Liver (tissue), 9 donors: ENCODE measurements around the gene BRCA1. TPM values are rescaled to one million over a fixed set of nuclear protein-coding genes. Genes with fewer than 3 reads are reported as not detected.

Experiments
- DNase-seq: peaks from one replicate; pipeline ENCODE4 v3.0.0-alpha.2; 2017; ENCODE audit warnings: low spot score
- H3K27ac ChIP-seq, 2 donors: one replicate each; pipeline ENCODE4 v1.7.0; 2013; ENCODE audit warnings: inconsistent platforms in 2 of 2, low read length in 2 of 2, control low read depth in 1 of 2, low read depth in 1 of 2, mild to moderate bottlenecking in 1 of 2
- H3K27me3 ChIP-seq, 4 donors: one replicate each; pipeline versions ENCODE4 v1.6.1 to v1.7.0; 2013; ENCODE audit warnings: low read length in 3 of 4, inconsistent platforms in 1 of 4, mild to moderate bottlenecking in 1 of 4, moderate library complexity in 1 of 4; ENCODE audit not compliant: control insufficient read depth in 4 of 4, insufficient read depth in 4 of 4
- H3K36me3 ChIP-seq, 4 donors: one replicate each; pipeline versions ENCODE4 v1.6.1 to v1.7.0; 2013; ENCODE audit warnings: low read length in 3 of 4, mild to moderate bottlenecking in 3 of 4, low read depth in 1 of 4, moderate library complexity in 1 of 4; ENCODE audit not compliant: control insufficient read depth in 4 of 4, insufficient read depth in 3 of 4
- H3K4me1 ChIP-seq, 4 donors: one replicate each; pipeline versions ENCODE4 v1.6.1 to v1.7.0; 2013; ENCODE audit warnings: low read length in 3 of 4, mild to moderate bottlenecking in 3 of 4, moderate library complexity in 1 of 4; ENCODE audit not compliant: control insufficient read depth in 4 of 4, insufficient read depth in 4 of 4
- H3K4me3 ChIP-seq, 3 donors: one replicate each; pipeline versions ENCODE4 v1.6.1 to v1.7.0; 2013; ENCODE audit warnings: low read length in 3 of 3, control low read depth in 1 of 3, low read depth in 1 of 3, mild to moderate bottlenecking in 1 of 3
- H3K9ac ChIP-seq, 2 donors: one replicate each; pipeline ENCODE4 v1.7.0; 2013; ENCODE audit warnings: low read length in 2 of 2, mild to moderate bottlenecking in 2 of 2, moderate library complexity in 2 of 2, control low read depth in 1 of 2, low read depth in 1 of 2
- H3K9me3 ChIP-seq, 4 donors: one replicate each; pipeline versions ENCODE4 v1.6.1 to v1.7.0; 2013; ENCODE audit warnings: low read length in 3 of 4; ENCODE audit not compliant: control insufficient read depth in 4 of 4
- EGR1 ChIP-seq, 2 donors: IDR thresholded peaks; 2 replicates each; pipeline ENCODE4 v1.6.1; 2016 to 2018; ENCODE audit warnings: antibody characterized with exemption in 2 of 2, low read depth in 2 of 2
- FOXA1 ChIP-seq: IDR thresholded peaks from 2 replicates; pipeline ENCODE4 v1.6.1; 2016; ENCODE audit warnings: antibody characterized with exemption
- FOXA2 ChIP-seq: IDR thresholded peaks from 2 replicates; pipeline ENCODE4 v1.6.1; 2016; ENCODE audit warnings: antibody characterized with exemption
- GABPA ChIP-seq, 2 donors: IDR thresholded peaks in 1 of 2; conservative IDR thresholded peaks in 1 of 2; 2 replicates each; pipeline ENCODE4 v1.6.1; 2016; ENCODE audit warnings: antibody characterized with exemption in 2 of 2, mild to moderate bottlenecking in 1 of 2, moderate library complexity in 1 of 2
- HNF4A ChIP-seq, 2 donors: conservative IDR thresholded peaks; 2 replicates each; pipeline ENCODE4 v1.6.1; 2016; ENCODE audit warnings: antibody characterized with exemption in 2 of 2, mild to moderate bottlenecking in 2 of 2
- HNF4G ChIP-seq: IDR thresholded peaks from 2 replicates; pipeline ENCODE4 v1.6.1; 2016; ENCODE audit warnings: antibody characterized with exemption
- JUND ChIP-seq, 2 donors: IDR thresholded peaks; 2 replicates each; pipeline ENCODE4 v1.6.1; 2016; ENCODE audit warnings: antibody characterized with exemption in 2 of 2
- NR2F2 ChIP-seq: IDR thresholded peaks from 2 replicates; pipeline ENCODE4 v1.6.1; 2016; ENCODE audit warnings: antibody characterized with exemption
- RAD21 ChIP-seq, 2 donors: IDR thresholded peaks; 2 replicates each; pipeline ENCODE4 v1.6.1; 2016; ENCODE audit warnings: antibody characterized with exemption in 2 of 2, mild to moderate bottlenecking in 2 of 2
- RXRA ChIP-seq, 2 donors: IDR thresholded peaks; 2 replicates each; pipeline ENCODE4 v1.6.1; 2017 to 2018; ENCODE audit warnings: antibody characterized with exemption in 2 of 2, mild to moderate bottlenecking in 1 of 2
- SP1 ChIP-seq: IDR thresholded peaks from 2 replicates; pipeline ENCODE4 v1.6.1; 2018; ENCODE audit warnings: antibody characterized with exemption, mild to moderate bottlenecking
- TAF1 ChIP-seq: conservative IDR thresholded peaks from 2 replicates; pipeline ENCODE4 v1.6.1; 2016; ENCODE audit warnings: antibody characterized with exemption, mild to moderate bottlenecking
- YY1 ChIP-seq: IDR thresholded peaks from 2 replicates; pipeline ENCODE4 v1.6.1; 2016; ENCODE audit warnings: antibody characterized with exemption, mild to moderate bottlenecking
- WGBS: extraction: QIAGEN DNeasy Blood & Tissue Kit; methylation state at CpG from one replicate; pipeline ENCODE4 v1.1.7; 2013; 5-methylcytosine and 5-hydroxymethylcytosine counted together
- polyA plus RNA-seq, 2 donors: library from polyadenylated mRNA; stranded (reverse) in 1 of 2; unstranded in 1 of 2; fragments of 200-250 nt in 1 of 2; fragments of >200 nt in 1 of 2; fragmentation: Nextera tagmentation in 1 of 2; extraction: Ambion mirVana in 1 of 2; gene quantifications; one replicate each; pipeline versions ENCODE4 v1.2.1 to v1.2.3, GENCODE V29; 2013 to 2015
- total RNA-seq, 2 donors: library from RNA; depleted of rRNA; stranded (reverse); fragments of >200 nt; gene quantifications; one replicate each; pipeline ENCODE4 v1.2.3, GENCODE V29; 2014
- TF ChIP-seq, protein P1 (sequence below): IDR thresholded peaks from 2 replicates; pipeline ENCODE4 v1.6.1; 2016; ENCODE audit warnings: antibody characterized with exemption, mild to moderate bottlenecking
- TF ChIP-seq, protein P2 (sequence below): IDR thresholded peaks from 2 replicates; pipeline ENCODE4 v1.6.1; 2016; ENCODE audit warnings: antibody characterized with exemption
- TF ChIP-seq, protein P3 (sequence below): IDR thresholded peaks from 2 replicates; pipeline ENCODE4 v1.6.1; 2016; ENCODE audit warnings: antibody characterized with exemption
- TF ChIP-seq, protein P4 (sequence below): IDR thresholded peaks from 2 replicates; pipeline ENCODE4 v1.6.1; 2016; ENCODE audit warnings: antibody characterized with exemption
- TF ChIP-seq, protein P5 (sequence below): fragments of 150-350 bp; IDR thresholded peaks from 2 replicates; pipeline ENCODE4 v1.5.1; 2017; ENCODE audit warnings: improper control_type of control experiment, low read depth, low read length; ENCODE audit not compliant: missing input control
- donor health status: healthy.
- donor health status: healthy.
- donor health status: healthy.
- donor health status: healthy.
- donor health status: healthy.

Gene BRCA1
- total and polyA plus RNA-seq, 4 donors: 1.5 to 18.6 (median 12.8) TPM

DNA sequence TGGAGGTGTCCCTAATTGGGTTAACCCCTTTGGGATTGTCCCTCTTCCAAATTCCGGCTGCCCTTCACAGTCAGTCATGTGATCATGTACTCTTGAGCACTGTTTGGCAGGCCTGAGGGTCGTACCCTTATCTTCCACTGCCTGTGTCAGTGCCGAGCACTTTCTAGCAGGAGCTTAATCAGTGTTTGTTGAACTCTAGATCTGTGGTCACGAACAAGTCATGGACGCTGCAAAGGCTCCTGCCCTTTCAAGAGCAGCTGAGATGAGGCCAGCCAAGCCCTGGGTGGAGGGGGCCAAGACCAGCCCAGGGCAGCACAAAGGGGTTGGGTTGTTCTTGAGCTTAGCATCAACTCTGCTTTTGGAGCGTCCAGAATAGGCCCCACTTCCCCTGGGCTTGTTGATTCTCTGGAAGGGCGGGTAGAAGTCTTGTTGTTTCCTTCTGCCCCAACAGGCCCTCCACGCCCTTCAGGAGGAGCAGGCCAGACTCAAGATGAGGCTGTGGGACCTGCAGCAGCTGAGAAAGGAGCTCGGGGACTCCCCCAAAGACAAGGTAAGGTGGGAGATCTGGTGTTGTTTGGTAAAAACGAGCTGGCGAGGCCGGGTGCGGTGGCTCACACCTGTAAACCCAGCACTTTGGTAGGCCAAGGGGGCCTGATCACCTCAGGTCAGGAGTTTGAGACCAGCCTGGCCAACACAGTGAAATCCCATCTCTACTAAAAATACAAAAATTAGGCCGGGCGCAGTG, 113.3 kb downstream of the BRCA1 start:
- no peak for DNase-seq
- WGBS: 87% methylated on average over 15 of the region's 15 CpGs
- Histone ChIP-seq H3K27me3 (no peaks in the 10 kb centered on the region), H3K4me1 (peaks cover 0 to 12% (median 10%) of the 10 kb centered on the region in 4 donors), H3K9me3 (no peaks in the 10 kb centered on the region), H3K4me3 (no peak overlapping the region), H3K27ac (no peak overlapping the region), H3K36me3 (peaks cover 1 to 28% (median 10%) of the 10 kb centered on the region in 4 donors), H3K9ac (no peak overlapping the region)
- TF ChIP-seq NR2F2 (peak; percentile 52), GABPA (IDR thresholded peaks at IDR 0.05 in 1 of 2, conservative IDR thresholded peaks at IDR 0.05 in 1 of 2) (no peak)

DNA sequence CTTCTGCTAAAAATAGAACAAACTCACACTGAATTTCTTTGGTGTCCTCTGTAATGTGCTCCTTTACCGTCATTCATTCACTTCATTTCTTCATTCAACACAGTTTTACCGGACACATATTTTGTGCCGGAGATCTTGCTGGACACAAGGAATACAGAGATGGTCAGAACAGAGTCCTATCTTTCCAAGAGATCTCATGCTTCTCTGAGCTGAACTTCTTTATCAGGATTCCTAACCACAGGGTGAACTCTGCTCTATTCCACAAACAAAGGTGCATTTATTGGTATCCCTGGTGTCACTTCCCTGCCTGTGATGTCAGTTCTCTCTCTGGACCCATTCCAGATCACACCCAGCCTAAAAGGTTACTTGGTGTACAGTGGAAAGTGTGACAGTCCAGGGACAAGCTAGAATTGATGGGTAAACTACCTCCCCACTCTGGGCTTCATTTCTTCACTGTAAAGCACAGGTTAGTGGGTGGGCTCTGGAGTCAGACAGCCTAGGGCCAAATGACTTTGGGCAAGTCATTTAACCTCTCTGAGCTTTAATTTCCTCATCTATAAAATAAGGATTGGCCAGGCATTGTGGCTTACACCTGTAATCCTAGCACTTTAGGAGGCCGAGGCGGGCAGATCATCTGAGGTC, 114.4 kb downstream of the BRCA1 start:
- Histone ChIP-seq H3K9ac (peak overlapping the region in 1 of 2 donors; percentile 28), H3K27me3 (no peaks in the 10 kb centered on the region), H3K36me3 (peaks cover 1 to 25% (median 10%) of the 10 kb centered on the region in 4 donors), H3K4me3 (no peak overlapping the region), H3K4me1 (peaks cover 0 to 11% (median 9%) of the 10 kb centered on the region in 4 donors), H3K27ac (peak overlapping the region; percentile 31 to 51), H3K9me3 (no peaks in the 10 kb centered on the region)
- DNase-seq: no peak
- WGBS: 71% methylated on average over 5 of the region's 5 CpGs
- TF ChIP-seq, protein P1, sequence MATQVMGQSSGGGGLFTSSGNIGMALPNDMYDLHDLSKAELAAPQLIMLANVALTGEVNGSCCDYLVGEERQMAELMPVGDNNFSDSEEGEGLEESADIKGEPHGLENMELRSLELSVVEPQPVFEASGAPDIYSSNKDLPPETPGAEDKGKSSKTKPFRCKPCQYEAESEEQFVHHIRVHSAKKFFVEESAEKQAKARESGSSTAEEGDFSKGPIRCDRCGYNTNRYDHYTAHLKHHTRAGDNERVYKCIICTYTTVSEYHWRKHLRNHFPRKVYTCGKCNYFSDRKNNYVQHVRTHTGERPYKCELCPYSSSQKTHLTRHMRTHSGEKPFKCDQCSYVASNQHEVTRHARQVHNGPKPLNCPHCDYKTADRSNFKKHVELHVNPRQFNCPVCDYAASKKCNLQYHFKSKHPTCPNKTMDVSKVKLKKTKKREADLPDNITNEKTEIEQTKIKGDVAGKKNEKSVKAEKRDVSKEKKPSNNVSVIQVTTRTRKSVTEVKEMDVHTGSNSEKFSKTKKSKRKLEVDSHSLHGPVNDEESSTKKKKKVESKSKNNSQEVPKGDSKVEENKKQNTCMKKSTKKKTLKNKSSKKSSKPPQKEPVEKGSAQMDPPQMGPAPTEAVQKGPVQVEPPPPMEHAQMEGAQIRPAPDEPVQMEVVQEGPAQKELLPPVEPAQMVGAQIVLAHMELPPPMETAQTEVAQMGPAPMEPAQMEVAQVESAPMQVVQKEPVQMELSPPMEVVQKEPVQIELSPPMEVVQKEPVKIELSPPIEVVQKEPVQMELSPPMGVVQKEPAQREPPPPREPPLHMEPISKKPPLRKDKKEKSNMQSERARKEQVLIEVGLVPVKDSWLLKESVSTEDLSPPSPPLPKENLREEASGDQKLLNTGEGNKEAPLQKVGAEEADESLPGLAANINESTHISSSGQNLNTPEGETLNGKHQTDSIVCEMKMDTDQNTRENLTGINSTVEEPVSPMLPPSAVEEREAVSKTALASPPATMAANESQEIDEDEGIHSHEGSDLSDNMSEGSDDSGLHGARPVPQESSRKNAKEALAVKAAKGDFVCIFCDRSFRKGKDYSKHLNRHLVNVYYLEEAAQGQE: no peak
- no peak for TF ChIP-seq TAF1
- no peak for TF ChIP-seq FOXA2
- TF ChIP-seq RXRA (IDR thresholded peaks at IDR 0.05): peak; percentile 79 to 86
- TF ChIP-seq GABPA (IDR thresholded peaks at IDR 0.05 in 1 of 2, conservative IDR thresholded peaks at IDR 0.05 in 1 of 2): peak in 1 of 2 donors; percentile 46
- TF ChIP-seq HNF4G: peak; percentile 24
- TF ChIP-seq, protein P2, sequence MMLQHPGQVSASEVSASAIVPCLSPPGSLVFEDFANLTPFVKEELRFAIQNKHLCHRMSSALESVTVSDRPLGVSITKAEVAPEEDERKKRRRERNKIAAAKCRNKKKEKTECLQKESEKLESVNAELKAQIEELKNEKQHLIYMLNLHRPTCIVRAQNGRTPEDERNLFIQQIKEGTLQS: peak; percentile 54
- TF ChIP-seq, protein P3, sequence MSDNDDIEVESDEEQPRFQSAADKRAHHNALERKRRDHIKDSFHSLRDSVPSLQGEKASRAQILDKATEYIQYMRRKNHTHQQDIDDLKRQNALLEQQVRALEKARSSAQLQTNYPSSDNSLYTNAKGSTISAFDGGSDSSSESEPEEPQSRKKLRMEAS: peak; percentile 30
- peak; percentile 24 to 45 for TF ChIP-seq RAD21 (IDR thresholded peaks at IDR 0.05)
- TF ChIP-seq SP1: peak; percentile 74
- TF ChIP-seq FOXA1: no peak
- TF ChIP-seq, protein P4, sequence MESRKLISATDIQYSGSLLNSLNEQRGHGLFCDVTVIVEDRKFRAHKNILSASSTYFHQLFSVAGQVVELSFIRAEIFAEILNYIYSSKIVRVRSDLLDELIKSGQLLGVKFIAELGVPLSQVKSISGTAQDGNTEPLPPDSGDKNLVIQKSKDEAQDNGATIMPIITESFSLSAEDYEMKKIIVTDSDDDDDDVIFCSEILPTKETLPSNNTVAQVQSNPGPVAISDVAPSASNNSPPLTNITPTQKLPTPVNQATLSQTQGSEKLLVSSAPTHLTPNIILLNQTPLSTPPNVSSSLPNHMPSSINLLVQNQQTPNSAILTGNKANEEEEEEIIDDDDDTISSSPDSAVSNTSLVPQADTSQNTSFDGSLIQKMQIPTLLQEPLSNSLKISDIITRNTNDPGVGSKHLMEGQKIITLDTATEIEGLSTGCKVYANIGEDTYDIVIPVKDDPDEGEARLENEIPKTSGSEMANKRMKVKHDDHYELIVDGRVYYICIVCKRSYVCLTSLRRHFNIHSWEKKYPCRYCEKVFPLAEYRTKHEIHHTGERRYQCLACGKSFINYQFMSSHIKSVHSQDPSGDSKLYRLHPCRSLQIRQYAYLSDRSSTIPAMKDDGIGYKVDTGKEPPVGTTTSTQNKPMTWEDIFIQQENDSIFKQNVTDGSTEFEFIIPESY: no peak
- peak; percentile 25 for TF ChIP-seq NR2F2
- TF ChIP-seq, protein P5, sequence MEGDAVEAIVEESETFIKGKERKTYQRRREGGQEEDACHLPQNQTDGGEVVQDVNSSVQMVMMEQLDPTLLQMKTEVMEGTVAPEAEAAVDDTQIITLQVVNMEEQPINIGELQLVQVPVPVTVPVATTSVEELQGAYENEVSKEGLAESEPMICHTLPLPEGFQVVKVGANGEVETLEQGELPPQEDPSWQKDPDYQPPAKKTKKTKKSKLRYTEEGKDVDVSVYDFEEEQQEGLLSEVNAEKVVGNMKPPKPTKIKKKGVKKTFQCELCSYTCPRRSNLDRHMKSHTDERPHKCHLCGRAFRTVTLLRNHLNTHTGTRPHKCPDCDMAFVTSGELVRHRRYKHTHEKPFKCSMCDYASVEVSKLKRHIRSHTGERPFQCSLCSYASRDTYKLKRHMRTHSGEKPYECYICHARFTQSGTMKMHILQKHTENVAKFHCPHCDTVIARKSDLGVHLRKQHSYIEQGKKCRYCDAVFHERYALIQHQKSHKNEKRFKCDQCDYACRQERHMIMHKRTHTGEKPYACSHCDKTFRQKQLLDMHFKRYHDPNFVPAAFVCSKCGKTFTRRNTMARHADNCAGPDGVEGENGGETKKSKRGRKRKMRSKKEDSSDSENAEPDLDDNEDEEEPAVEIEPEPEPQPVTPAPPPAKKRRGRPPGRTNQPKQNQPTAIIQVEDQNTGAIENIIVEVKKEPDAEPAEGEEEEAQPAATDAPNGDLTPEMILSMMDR: no peak
- peak; percentile 33 for TF ChIP-seq YY1
- TF ChIP-seq JUND (IDR thresholded peaks at IDR 0.05): peak; percentile 91 to 96
- TF ChIP-seq HNF4A (conservative IDR thresholded peaks at IDR 0.05): peak; percentile 72 to 74
- peak in 1 of 2 donors; percentile 58 for TF ChIP-seq EGR1 (IDR thresholded peaks at IDR 0.05; ENCODE audit: low read depth in 2 of 2)
